ENCODE measurements around the gene SYK. TPM values are rescaled to one million over a fixed set of nuclear protein-coding genes. Genes with fewer than 3 reads are reported as not detected.
"Not testable (repeated sequence)": the region's sequence is repeated elsewhere in the genome, so short reads cannot be mapped to it uniquely, and the experiment has no call there.

Gene SYK
- total RNA-seq, 4 donors from 2014 or later: 6.7 to 22.2 (median 9.0) TPM

DNA sequence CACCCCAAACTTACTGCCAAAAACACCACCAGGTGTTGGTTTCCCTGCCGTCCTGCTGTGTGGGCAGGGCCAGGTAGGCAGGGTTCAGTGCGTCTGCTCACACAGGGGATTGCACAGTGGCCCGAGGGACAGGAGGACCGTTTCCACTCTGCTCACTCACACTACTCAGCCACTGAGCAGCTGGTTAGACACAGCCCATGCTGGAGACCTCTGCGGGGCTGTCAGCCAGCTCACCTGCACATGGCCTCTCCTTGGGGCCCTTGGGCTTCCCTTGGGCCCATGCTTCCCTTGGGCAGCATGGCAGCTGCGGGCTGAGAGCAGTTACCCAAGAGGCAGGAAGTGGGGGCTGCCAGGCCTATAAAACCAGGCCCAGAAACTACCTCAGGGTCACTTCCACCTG, 79.0 kb downstream of the SYK start:
- no peaks in the 10 kb centered on the region for H3K36me3 ChIP-seq
- no peak for TF ChIP-seq CTCF (IDR thresholded peaks at IDR 0.05)
- TF ChIP-seq POLR2A (IDR thresholded peaks at IDR 0.05): no peak
- H3K27ac ChIP-seq: no peak overlapping the region
- no peaks in the 10 kb centered on the region for H3K27me3 ChIP-seq
- no peaks in the 10 kb centered on the region for H3K4me1 ChIP-seq
- intact Hi-C loops (cut with DNase I; ENCODE audit: low total_unique reads): no loop called here
- DNase-seq: no peak
- H3K4me3 ChIP-seq: no peak overlapping the region
- H3K9me3 ChIP-seq: peaks cover 0 to 8% of the 10 kb centered on the region in 2 donors

- no peak for TF ChIP-seq CTCF (IDR thresholded peaks at IDR 0.05)
- TF ChIP-seq POLR2A (IDR thresholded peaks at IDR 0.05): no peak
- H3K9me3 ChIP-seq: peaks cover 0 to 9% of the 10 kb centered on the region in 2 donors
- no peak for DNase-seq
- no peak overlapping the region for H3K4me3 ChIP-seq
- no peaks in the 10 kb centered on the region for H3K27me3 ChIP-seq
- intact Hi-C loops (cut with DNase I; ENCODE audit: low total_unique reads): no loop called here
- H3K4me1 ChIP-seq: no peaks in the 10 kb centered on the region
- H3K27ac ChIP-seq: no peak overlapping the region
- H3K36me3 ChIP-seq: no peaks in the 10 kb centered on the region
These were observed 80.0 kb downstream of the SYK start for GRCh38 chr9:90881648-90882047.

- intact Hi-C loops (cut with DNase I; ENCODE audit: low total_unique reads): no loop called here
- Histone ChIP-seq H3K4me3 (no peak overlapping the region), H3K27me3 (no peaks in the 10 kb centered on the region), H3K4me1 (no peaks in the 10 kb centered on the region), H3K27ac (no peak overlapping the region), H3K9me3 (peaks cover 0 to 9% of the 10 kb centered on the region in 2 donors), H3K36me3 (no peaks in the 10 kb centered on the region)
- no peak for TF ChIP-seq CTCF (IDR thresholded peaks at IDR 0.05)
- no peak for TF ChIP-seq POLR2A (IDR thresholded peaks at IDR 0.05)
- DNase-seq: no peak
These were observed 81.5 kb downstream of the SYK start for GRCh38 chr9:90882991-90883600.

- peaks cover 0 to 9% of the 10 kb centered on the region in 2 donors for H3K9me3 ChIP-seq
- H3K4me1 ChIP-seq: no peaks in the 10 kb centered on the region
- H3K27ac ChIP-seq: no peak overlapping the region
- no peak for TF ChIP-seq POLR2A (IDR thresholded peaks at IDR 0.05)
- no peak for TF ChIP-seq CTCF (IDR thresholded peaks at IDR 0.05)
- no peak for DNase-seq
- intact Hi-C loops (cut with DNase I; ENCODE audit: low total_unique reads): no loop called here
- H3K27me3 ChIP-seq: no peaks in the 10 kb centered on the region
- no peak overlapping the region for H3K4me3 ChIP-seq
- no peaks in the 10 kb centered on the region for H3K36me3 ChIP-seq
These were observed 82.0 kb downstream of the SYK start for GRCh38 chr9:90883661-90884060.

DNA sequence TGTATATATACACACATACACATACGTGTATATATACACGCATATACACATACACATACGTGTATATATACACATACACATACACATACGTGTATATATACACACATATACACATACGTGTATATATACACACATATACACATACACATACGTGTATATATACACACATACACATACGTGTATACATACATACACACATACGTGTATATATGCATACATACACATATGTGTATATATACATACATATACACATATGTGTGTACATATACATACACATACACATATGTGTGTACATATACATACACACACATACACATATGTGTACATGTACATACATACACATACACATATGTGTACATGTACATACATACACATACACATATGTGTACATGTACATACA, 82.6 kb downstream of the SYK start:
- Histone ChIP-seq H3K9me3 (peaks cover 0 to 9% of the 10 kb centered on the region in 2 donors), H3K4me3 (no peak overlapping the region), H3K4me1 (no peaks in the 10 kb centered on the region), H3K27me3 (no peaks in the 10 kb centered on the region), H3K36me3 (no peaks in the 10 kb centered on the region), H3K27ac (no peak overlapping the region)
- intact Hi-C loops (cut with DNase I; ENCODE audit: low total_unique reads): no loop called here
- TF ChIP-seq POLR2A (IDR thresholded peaks at IDR 0.05) (no peak), CTCF (IDR thresholded peaks at IDR 0.05) (no peak)
- no peak for DNase-seq

DNA sequence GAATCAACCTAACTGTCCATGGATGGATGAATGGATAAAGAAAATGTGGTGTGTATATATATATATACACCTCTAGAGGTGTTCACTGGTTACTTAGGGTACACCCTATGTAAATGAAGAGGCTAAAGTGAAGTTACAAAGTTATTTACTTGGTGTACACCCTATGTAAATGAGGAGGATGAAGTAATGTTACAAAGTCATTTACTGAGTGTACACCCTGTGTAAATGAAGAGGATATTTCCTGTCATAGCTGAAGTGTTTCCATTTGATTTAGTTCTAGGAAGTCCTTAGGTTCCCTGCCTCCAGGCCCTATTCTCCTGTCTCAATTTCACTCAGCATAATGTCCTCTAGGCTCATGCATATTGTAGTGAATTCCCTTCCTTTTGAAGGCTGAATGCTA, 85.2 kb downstream of the SYK start:
- intact Hi-C loops (cut with DNase I; ENCODE audit: low total_unique reads); H3K4me3 ChIP-seq; H3K9me3 ChIP-seq; H3K4me1 ChIP-seq; H3K36me3 ChIP-seq; H3K27ac ChIP-seq; DNase-seq; H3K27me3 ChIP-seq: not testable (repeated sequence)
